Measurements from ENCODE around the gene PNLIPRP3. TPM values are rescaled to one million over a fixed set of nuclear protein-coding genes. Genes with fewer than 3 reads are reported as not detected.
"Not testable (repeated sequence)": the region's sequence is repeated elsewhere in the genome, so short reads cannot be mapped to it uniquely, and the experiment has no call there.

Gene PNLIPRP3
- not detected for total RNA-seq

- Mint-ChIP-seq H3K4me1 (ENCODE audit: low read depth) (no peaks in the 10 kb centered on the region), H3K27me3 (peaks cover 5% of the 10 kb centered on the region), H3K4me3 (no peak within 1 kb of the TSS), H3K9me3 (no peaks in the 10 kb centered on the region), H3K27ac (no peak within 1 kb of the TSS), H3K36me3 (no peaks in the 10 kb centered on the region)
- intact Hi-C loops (cut with micrococcal nuclease), result no loop called here
- ChIA-PET CTCF (interaction anchor here (0.5 kb wide), 1 partner anchor 45 kb away, joined by 4 read pairs; no protein-coding TSS in a partner anchor), POLR2A (no interaction called here)
- no peak for DNase-seq
These were observed at the start of gene PNLIPRP3 for GRCh38 chr10:116427671-116428070. Gene PNLIPRP3 (plus strand): TSS chr10:116427847. CDS start chr10:116428013, 166 bp downstream.

- Mint-ChIP-seq H3K36me3 (no peaks in the 10 kb centered on the region), H3K27me3 (no peaks in the 10 kb centered on the region), H3K9me3 (no peaks in the 10 kb centered on the region), H3K4me3 (no peak overlapping the region), H3K27ac (no peak overlapping the region), H3K4me1 (ENCODE audit: low read depth) (no peaks in the 10 kb centered on the region)
- ChIA-PET CTCF (interaction anchor here (0.6 kb wide), 1 partner anchor 45 kb away, joined by 4 read pairs; the partner anchor contains the start of gene PNLIPRP3), POLR2A (no interaction called here)
- intact Hi-C loops (cut with micrococcal nuclease), result no loop called here
- no peak for DNase-seq
These were observed 45.4 kb upstream of the PNLIPRP3 start for GRCh38 chr10:116382290-116382689.

- no peak overlapping the region for H3K27ac Mint-ChIP-seq
- no peak for DNase-seq
- no peaks in the 10 kb centered on the region for H3K36me3 Mint-ChIP-seq
- intact Hi-C loops (cut with micrococcal nuclease), result loop anchor here (5.0 kb wide), 2 partner anchors 588 to 678 kb away; no protein-coding TSS in a partner anchor
- no peaks in the 10 kb centered on the region for H3K27me3 Mint-ChIP-seq
- H3K4me3 Mint-ChIP-seq, result no peak overlapping the region
- ChIA-PET CTCF (interaction anchor here (1.1 to 2.7 kb wide), 4 partner anchors 8 to 1214 kb away, joined by 3 to 10 read pairs (median 5); no protein-coding TSS in a partner anchor), POLR2A (no interaction called here)
- H3K9me3 Mint-ChIP-seq, result no peaks in the 10 kb centered on the region
- H3K4me1 Mint-ChIP-seq (ENCODE audit: low read depth), result no peaks in the 10 kb centered on the region
These were observed 42.3 kb upstream of the PNLIPRP3 start for GRCh38 chr10:116385311-116385710.

GRCh38 chr10:116385994-116386809 lies 41.4 kb upstream of the PNLIPRP3 start:
- intact Hi-C loops (cut with micrococcal nuclease), result loop anchor here (1.0 to 5.0 kb wide), 4 partner anchors 589 to 1215 kb away; no protein-coding TSS in a partner anchor
- no peak for DNase-seq
- H3K9me3 Mint-ChIP-seq, result no peaks in the 10 kb centered on the region
- ChIA-PET CTCF (interaction anchor here (0.6 to 2.7 kb wide), 6 partner anchors 9 to 1215 kb away, joined by 3 to 10 read pairs (median 4); no protein-coding TSS in a partner anchor), POLR2A (no interaction called here)
- no peak overlapping the region for H3K27ac Mint-ChIP-seq
- no peaks in the 10 kb centered on the region for H3K27me3 Mint-ChIP-seq
- H3K36me3 Mint-ChIP-seq, result no peaks in the 10 kb centered on the region
- H3K4me3 Mint-ChIP-seq, result no peak overlapping the region
- H3K4me1 Mint-ChIP-seq (ENCODE audit: low read depth), result no peaks in the 10 kb centered on the region

- intact Hi-C loops (cut with micrococcal nuclease); POLR2A ChIA-PET; H3K27me3 Mint-ChIP-seq; DNase-seq; H3K4me3 Mint-ChIP-seq; H3K27ac Mint-ChIP-seq; H3K4me1 Mint-ChIP-seq (ENCODE audit: low read depth); CTCF ChIA-PET; H3K9me3 Mint-ChIP-seq; H3K36me3 Mint-ChIP-seq: not testable (repeated sequence)
These were observed 34.3 kb upstream of the PNLIPRP3 start for GRCh38 chr10:116393246-116393831.

GRCh38 chr10:116395223-116395985 lies 32.2 kb upstream of the PNLIPRP3 start:
- H3K9me3 Mint-ChIP-seq, result no peaks in the 10 kb centered on the region
- H3K4me1 Mint-ChIP-seq (ENCODE audit: low read depth), result no peaks in the 10 kb centered on the region
- H3K27me3 Mint-ChIP-seq, result peaks cover 2% of the 10 kb centered on the region
- ChIA-PET CTCF (interaction anchor here (1.3 kb wide), 1 partner anchor 11 kb away, joined by 3 read pairs; no protein-coding TSS in a partner anchor), POLR2A (no interaction called here)
- no peak overlapping the region for H3K27ac Mint-ChIP-seq
- H3K4me3 Mint-ChIP-seq, result no peak overlapping the region
- intact Hi-C loops (cut with micrococcal nuclease), result no loop called here
- H3K36me3 Mint-ChIP-seq, result no peaks in the 10 kb centered on the region
- no peak for DNase-seq

- CTCF ChIA-PET, result no interaction called here
- intact Hi-C loops (cut with micrococcal nuclease), result no loop called here
- no peak for DNase-seq
- H3K36me3 Mint-ChIP-seq, result no peaks in the 10 kb centered on the region
- H3K27ac Mint-ChIP-seq, result no peak overlapping the region
- no peaks in the 10 kb centered on the region for H3K9me3 Mint-ChIP-seq
- peaks cover 2% of the 10 kb centered on the region for H3K27me3 Mint-ChIP-seq
- no peak overlapping the region for H3K4me3 Mint-ChIP-seq
- POLR2A ChIA-PET, result no interaction called here
- H3K4me1 Mint-ChIP-seq (ENCODE audit: low read depth), result no peaks in the 10 kb centered on the region
These were observed 29.4 kb upstream of the PNLIPRP3 start for GRCh38 chr10:116398224-116398623.

GRCh38 chr10:116402858-116403257 lies 24.8 kb upstream of the PNLIPRP3 start:
- Mint-ChIP-seq H3K27ac (no peak overlapping the region), H3K9me3 (no peaks in the 10 kb centered on the region), H3K27me3 (no peaks in the 10 kb centered on the region), H3K36me3 (no peaks in the 10 kb centered on the region), H3K4me3 (no peak overlapping the region), H3K4me1 (ENCODE audit: low read depth) (no peaks in the 10 kb centered on the region)
- DNase-seq, result no peak
- POLR2A ChIA-PET, result no interaction called here
- CTCF ChIA-PET, result no interaction called here
- intact Hi-C loops (cut with micrococcal nuclease), result no loop called here

- no peak overlapping the region for H3K27ac Mint-ChIP-seq
- DNase-seq, result no peak
- POLR2A ChIA-PET, result no interaction called here
- no peaks in the 10 kb centered on the region for H3K4me1 Mint-ChIP-seq (ENCODE audit: low read depth)
- no peaks in the 10 kb centered on the region for H3K27me3 Mint-ChIP-seq
- H3K9me3 Mint-ChIP-seq, result no peaks in the 10 kb centered on the region
- CTCF ChIA-PET, result no interaction called here
- intact Hi-C loops (cut with micrococcal nuclease), result no loop called here
- no peaks in the 10 kb centered on the region for H3K36me3 Mint-ChIP-seq
- no peak overlapping the region for H3K4me3 Mint-ChIP-seq
These were observed 23.9 kb upstream of the PNLIPRP3 start for GRCh38 chr10:116403740-116404250.

GRCh38 chr10:116408719-116409118 lies 18.9 kb upstream of the PNLIPRP3 start:
- no peak overlapping the region for H3K4me3 Mint-ChIP-seq
- no peaks in the 10 kb centered on the region for H3K27me3 Mint-ChIP-seq
- CTCF ChIA-PET, result no interaction called here
- POLR2A ChIA-PET, result no interaction called here
- no peak for DNase-seq
- H3K4me1 Mint-ChIP-seq (ENCODE audit: low read depth), result no peaks in the 10 kb centered on the region
- intact Hi-C loops (cut with micrococcal nuclease), result no loop called here
- H3K27ac Mint-ChIP-seq, result no peak overlapping the region
- H3K9me3 Mint-ChIP-seq, result no peaks in the 10 kb centered on the region
- H3K36me3 Mint-ChIP-seq, result no peaks in the 10 kb centered on the region

- no peaks in the 10 kb centered on the region for H3K4me1 Mint-ChIP-seq (ENCODE audit: low read depth)
- intact Hi-C loops (cut with micrococcal nuclease), result no loop called here
- no peak overlapping the region for H3K4me3 Mint-ChIP-seq
- H3K9me3 Mint-ChIP-seq, result no peaks in the 10 kb centered on the region
- H3K27ac Mint-ChIP-seq, result no peak overlapping the region
- no peaks in the 10 kb centered on the region for H3K36me3 Mint-ChIP-seq
- no peaks in the 10 kb centered on the region for H3K27me3 Mint-ChIP-seq
- ChIA-PET CTCF (no interaction called here), POLR2A (no interaction called here)
- no peak for DNase-seq
These were observed 17.3 kb upstream of the PNLIPRP3 start for GRCh38 chr10:116410351-116410750.

- no peaks in the 10 kb centered on the region for H3K9me3 Mint-ChIP-seq
These were observed 9.8 kb upstream of the PNLIPRP3 start for GRCh38 chr10:116417821-116418220.

More at GRCh38 chr10:116417821-116418220, 9.8 kb upstream of the PNLIPRP3 start:
- no peak overlapping the region for H3K4me3 Mint-ChIP-seq
- H3K27me3 Mint-ChIP-seq, result peaks cover 1% of the 10 kb centered on the region
- H3K27ac Mint-ChIP-seq, result no peak overlapping the region
- ChIA-PET POLR2A (no interaction called here), CTCF (no interaction called here)
- DNase-seq, result no peak
- H3K36me3 Mint-ChIP-seq, result no peaks in the 10 kb centered on the region
- intact Hi-C loops (cut with micrococcal nuclease), result no loop called here
- H3K4me1 Mint-ChIP-seq (ENCODE audit: low read depth), result no peaks in the 10 kb centered on the region

Measured in activated CD4-positive, alpha-beta memory T cell treated with anti-CD3 and anti-CD28 coated beads for 36 hours (primary cell).